Measurements from ENCODE around the gene OOSP4A. TPM values are rescaled to one million over a fixed set of nuclear protein-coding genes. Genes with fewer than 3 reads are reported as not detected.

The OOSP4A gene
- total and polyA plus RNA-seq, 10 of the 15 experiments (the other 5 are each of a cell fraction or from before 2014, with no cell fraction given) = not detected

GRCh38 chr11:59953463-59954218 is 10.2 kb upstream of the OOSP4A start (continued):
- TF ChIP-seq BCLAF1 (IDR thresholded peaks at IDR 0.05) = no peak

- SMC1A ChIA-PET (ENCODE audit: uncharacterized antibody, unreplicated experiment) = no interaction called here
- Histone ChIP-seq H3K9me3 (replicated peaks; ENCODE audit: control insufficient read depth, insufficient read depth, low read length) (no peaks in the 10 kb centered on the region), H3K79me2 (ENCODE audit: control insufficient read depth, insufficient read depth, low read length) (no peaks in the 10 kb centered on the region), H3K9ac (ENCODE audit: control insufficient read depth, insufficient read depth, low read length) (no peak overlapping the region), H4K20me1 (ENCODE audit: control insufficient read depth, insufficient read depth) (no peaks in the 10 kb centered on the region), H3K27me3 (replicated peaks in 1 of 2; ENCODE audit: control insufficient read depth in 2 of 2, insufficient read depth in 2 of 2, low read length in 1 of 2) (no peaks in the 10 kb centered on the region), H3K36me3 (ENCODE audit: control insufficient read depth in 2 of 2, insufficient read depth in 2 of 2, low read length in 1 of 2) (no peaks in the 10 kb centered on the region), H2AFZ (ENCODE audit: control insufficient read depth, low read depth, low read length) (no peak overlapping the region), H3K4me3 (no peak overlapping the region), H3K4me2 (ENCODE audit: control insufficient read depth, insufficient read depth) (no peak overlapping the region), H3K27ac (ENCODE audit: control insufficient read depth, insufficient read depth) (no peak overlapping the region), H3K4me1 (ENCODE audit: control insufficient read depth, insufficient read depth, low read length) (no peaks in the 10 kb centered on the region)
- no TSS peak for BruUV-seq (replicated peaks)
- CTCF ChIA-PET = no interaction called here
- intact Hi-C loops (cut with micrococcal nuclease; ENCODE audit: unreplicated experiment) = no loop called here
- no peak for DNase-seq (ENCODE audit: low read depth, low spot score)
- 20% methylated on average over 3 of the region's 3 CpGs for WGBS (ENCODE audit: insufficient coverage, insufficient replicate concordance, low lambda C conversion rate, missing lambda C conversion rate)
- no peak for ATAC-seq
- RAD21 ChIA-PET (ENCODE audit: unreplicated experiment) = no interaction called here
- no peak for FAIRE-seq
- POLR2A ChIA-PET = no interaction called here
- in situ Hi-C loops (cut with MboI) = no loop called here
- TF ChIP-seq LARP7 (IDR thresholded peaks at IDR 0.05) (no peak), SIN3A (IDR thresholded peaks at IDR 0.05; ENCODE audit: low read depth, low read length) (no peak), RAD21 (IDR thresholded peaks at IDR 0.05; ENCODE audit: insufficient read depth, low read depth, low read length) (no peak), CUX1 (IDR thresholded peaks at IDR 0.05; ENCODE audit: insufficient replicate concordance, low read depth, low read length) (no peak), SIX5 (IDR thresholded peaks at IDR 0.05; ENCODE audit: low read depth, low read length, severe bottlenecking) (no peak), JUNB (IDR thresholded peaks at IDR 0.05) (no peak), RELB (IDR thresholded peaks at IDR 0.05; ENCODE audit: low read depth) (no peak), GATAD2B (conservative IDR thresholded peaks at IDR 0.05; ENCODE audit: low read depth) (no peak)
These were observed 9.5 kb upstream of the OOSP4A start for GRCh38 chr11:59954219-59954847.

Measured in GM12878 (cell line).